GM12892 (cell line): Measurements from ENCODE around the gene IFI35. TPM values are rescaled to one million over a fixed set of nuclear protein-coding genes. Genes with fewer than 3 reads are reported as not detected.
"Not testable (repeated sequence)": the region's sequence is repeated elsewhere in the genome, so short reads cannot be mapped to it uniquely, and the experiment has no call there.

Source experiments
- DNase-seq: peaks from one replicate; pipeline ENCODE4 v3.0.0; 2011; ENCODE audit not compliant: insufficient read length
- FAIRE-seq: peaks from 2 replicates; lab custom pipeline; 2011; peaks lifted over from hg19 to GRCh38; lab: Jason Lieb, UNC
- POLR2A ChIP-seq: IDR thresholded peaks from 2 replicates; pipeline ENCODE4 v1.6.1; 2011; ENCODE audit warnings: low read depth, low read length, control low read depth
- POLR2AphosphoS5 ChIP-seq: IDR thresholded peaks from 2 replicates; pipeline ENCODE4 v1.6.1; 2011; ENCODE audit warnings: low read depth, low read length, control low read depth
- TAF1 ChIP-seq: IDR thresholded peaks from 2 replicates; pipeline ENCODE4 v1.6.1; 2011; ENCODE audit warnings: low read depth, mild to moderate bottlenecking, control low read depth, low read length, borderline replicate concordance
- polyA plus RNA-seq: library from polyadenylated mRNA; unstranded; fragments of >200 nt; gene quantifications from one replicate; pipeline ENCODE4 v1.2.1, GENCODE V29; 2012; ENCODE audit warnings: missing spikeins, inconsistent platforms; ENCODE audit not compliant: missing spikeins

The IFI35 gene
- 64.3 TPM for polyA plus RNA-seq

DNA sequence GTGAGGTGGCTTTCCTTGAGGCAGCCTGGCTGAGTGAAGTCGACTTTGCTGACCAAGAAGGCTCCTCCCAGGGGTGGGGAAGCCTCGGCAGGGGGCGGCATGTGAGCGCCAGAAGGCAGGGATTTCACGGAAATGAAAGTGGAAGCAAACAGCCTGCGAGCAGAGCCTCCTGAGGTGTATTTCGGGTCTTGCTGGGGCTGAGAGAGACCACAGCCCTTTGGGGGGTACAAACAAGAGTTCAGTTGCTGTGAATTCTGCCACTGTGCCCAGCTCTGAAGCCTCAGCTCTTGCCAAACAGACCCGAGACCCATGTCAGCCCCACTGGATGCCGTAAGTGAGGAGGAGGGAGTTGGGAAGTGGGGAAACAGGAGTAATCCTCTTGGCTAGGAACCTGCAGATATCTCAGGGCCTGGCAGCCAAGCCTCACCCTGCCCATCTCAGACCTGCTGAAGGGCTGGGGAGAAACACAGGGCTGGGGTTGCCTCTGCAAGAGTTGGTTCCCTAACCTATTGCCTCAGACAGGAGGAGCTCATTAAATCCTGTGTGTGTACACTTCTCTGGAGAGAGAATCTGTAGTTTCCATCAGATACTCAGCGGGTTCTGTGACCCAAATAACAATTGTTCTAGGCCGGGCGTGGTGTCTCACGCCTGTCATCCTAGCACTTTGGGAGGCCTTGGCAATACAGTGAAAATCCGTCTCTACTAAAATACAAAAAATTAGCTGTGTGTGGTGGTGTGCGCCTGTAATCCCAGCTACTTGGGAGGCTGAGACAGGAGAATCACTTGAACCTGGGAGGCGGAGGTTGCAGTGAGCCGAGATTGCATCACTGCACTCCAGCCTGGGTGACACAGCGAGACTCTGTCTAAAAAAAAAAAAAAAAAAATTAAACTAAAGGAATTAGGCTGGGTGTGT, at the start of gene IFI35:
TSS of gene IFI35 (plus strand) at position 146 of the 913 bp plus-strand sequence. CDS start at position 310, 164 bp downstream.
- FAIRE-seq (peak; percentile 88), DNase-seq (peak; percentile 86)

DNA sequence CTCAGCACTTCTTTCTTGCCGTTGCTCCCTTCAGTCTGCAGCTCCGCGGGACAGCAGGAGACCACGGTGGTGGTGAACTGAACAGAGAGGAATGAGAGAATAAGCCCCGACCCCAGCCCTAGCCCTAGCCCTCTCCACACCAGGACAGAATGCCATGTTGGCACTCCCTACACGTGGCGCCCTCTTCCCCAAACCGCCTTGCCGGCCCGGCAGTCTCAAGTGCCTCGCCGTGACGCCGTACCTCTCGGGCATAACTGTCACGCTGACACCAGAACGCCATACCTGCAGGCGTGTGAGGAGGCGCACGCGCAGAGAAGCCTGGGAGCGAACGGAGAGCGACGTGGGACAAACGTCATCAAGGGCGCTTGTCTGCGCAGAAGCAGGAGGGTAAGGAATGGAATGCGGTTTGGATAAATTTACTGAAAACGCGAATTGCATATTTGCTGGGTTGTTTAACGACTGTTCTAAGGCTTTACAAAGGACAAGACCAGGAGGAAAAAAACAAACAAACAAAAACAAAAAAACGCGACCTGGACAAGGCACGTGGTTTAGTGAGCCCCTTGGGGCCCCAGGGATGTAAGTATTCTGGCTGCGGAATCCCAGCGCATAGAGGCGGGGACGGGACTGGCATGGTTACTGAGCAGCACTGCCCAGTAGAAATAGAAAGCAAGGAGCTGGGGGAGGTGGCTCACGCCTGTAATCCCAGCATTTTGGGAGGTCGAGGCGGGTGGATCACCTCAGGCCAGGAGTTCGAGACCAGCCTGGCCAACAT, 42.2 kb upstream of the IFI35 start, which contains the start of gene AARSD1:
TSS of gene AARSD1 (minus strand) at position 294 of the 772 bp plus-strand sequence. CDS start at position 280, 14 bp downstream.
- TF ChIP-seq TAF1 (peak; percentile 74), POLR2A (peak; percentile 96), POLR2AphosphoS5 (peak; percentile 94)
- DNase-seq (peak; percentile 80), FAIRE-seq (peak; percentile 96)

More for the DNA sequence above, at the start of gene IFI35:
- TF ChIP-seq POLR2A (peak; percentile 81), TAF1 (peak; percentile 66; the same call in 1 of the 2 replicates), POLR2AphosphoS5 (peak; percentile 75)

GRCh38 chr17:42967925-42968324, 38.7 kb upstream of the IFI35 start:
- FAIRE-seq (no peak), DNase-seq (no peak)
- TF ChIP-seq POLR2AphosphoS5 (no peak), TAF1 (no peak), POLR2A (no peak)

- FAIRE-seq (no peak), DNase-seq (no peak)
These were observed 37.5 kb upstream of the IFI35 start for GRCh38 chr17:42969001-42969581.

GRCh38 chr17:42971589-42971988, 35.0 kb upstream of the IFI35 start:
- TF ChIP-seq TAF1 (no peak), POLR2A (no peak), POLR2AphosphoS5 (no peak)
- no peak for FAIRE-seq
- no peak for DNase-seq

More at GRCh38 chr17:42969001-42969581, 37.5 kb upstream of the IFI35 start:
- TF ChIP-seq TAF1 = no peak
- no peak for TF ChIP-seq POLR2A
- TF ChIP-seq POLR2AphosphoS5 = no peak

- FAIRE-seq, DNase-seq: not testable (repeated sequence)
These were observed 33.3 kb upstream of the IFI35 start for GRCh38 chr17:42973323-42973722.

DNA sequence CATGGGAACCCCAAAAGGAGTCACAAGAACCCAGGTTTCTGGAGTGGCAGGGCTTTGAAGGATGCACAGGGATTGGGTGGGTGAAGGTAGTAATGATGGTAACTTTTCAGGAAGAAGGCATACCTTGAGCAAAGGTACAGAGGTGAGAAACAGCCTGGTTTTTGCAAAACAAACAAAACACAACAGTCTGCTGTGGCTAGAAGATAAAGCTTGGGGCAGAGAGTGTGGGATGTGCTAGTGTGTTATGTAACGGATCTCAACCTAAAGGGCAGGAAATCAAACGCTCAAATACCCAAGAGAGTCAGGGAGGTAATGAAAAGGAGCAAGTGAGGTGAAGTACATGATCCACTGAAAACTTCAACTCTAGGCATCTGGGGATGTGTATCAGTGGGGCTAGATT, 31.3 kb upstream of the IFI35 start:
- FAIRE-seq = no peak
- TF ChIP-seq POLR2AphosphoS5 = no peak
- TF ChIP-seq TAF1 = no peak
- TF ChIP-seq POLR2A = no peak
- DNase-seq = no peak

- DNase-seq = not testable (repeated sequence)
These were observed 30.9 kb upstream of the IFI35 start for GRCh38 chr17:42975701-42976100.

DNA sequence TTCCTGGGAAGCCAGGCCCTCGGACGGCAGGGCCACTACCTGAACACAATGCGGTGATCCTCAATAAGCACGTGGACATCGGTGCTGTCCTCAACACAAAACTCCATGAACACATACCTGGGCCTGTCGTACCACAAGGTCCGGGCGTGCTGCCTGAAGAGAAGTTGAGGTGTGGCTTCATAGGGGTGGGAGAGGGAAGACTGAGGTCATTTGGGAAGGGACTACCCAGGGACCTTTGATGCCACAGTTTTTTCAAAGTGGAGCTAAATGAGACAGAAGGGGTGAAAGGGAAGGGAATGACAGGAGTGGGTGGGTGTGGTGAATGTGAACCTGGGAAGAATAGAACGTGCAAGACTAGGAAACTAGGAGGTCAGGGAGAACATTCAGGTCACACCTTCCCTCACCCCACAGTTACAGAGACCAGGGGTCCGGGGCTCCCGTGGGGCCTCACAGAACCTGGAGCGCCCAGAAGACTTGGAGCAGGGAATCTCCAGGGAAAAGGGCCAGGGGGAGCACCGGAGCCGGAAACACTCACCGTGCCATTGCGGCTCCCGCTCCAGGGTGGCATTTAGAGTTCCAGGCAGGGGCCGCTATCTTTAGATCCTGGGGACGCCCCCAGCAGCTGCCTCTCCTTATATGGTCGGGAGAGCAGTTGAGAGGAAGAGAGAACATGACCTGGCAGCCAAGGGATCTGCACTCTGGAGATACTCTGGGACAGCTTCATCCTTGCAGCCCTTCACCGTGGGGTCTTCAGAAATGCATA, 26.9 kb upstream of the IFI35 start, which contains the start of gene PTGES3L:
TSS of gene PTGES3L (minus strand) at position 570 of the 763 bp plus-strand sequence. CDS start at position 543, 27 bp downstream.
- FAIRE-seq (no peak), DNase-seq (peak; percentile 45)
- TF ChIP-seq POLR2AphosphoS5 (no peak), TAF1 (no peak), POLR2A (no peak)

More at GRCh38 chr17:42975701-42976100, 30.9 kb upstream of the IFI35 start:
- FAIRE-seq = not testable (repeated sequence)

DNA sequence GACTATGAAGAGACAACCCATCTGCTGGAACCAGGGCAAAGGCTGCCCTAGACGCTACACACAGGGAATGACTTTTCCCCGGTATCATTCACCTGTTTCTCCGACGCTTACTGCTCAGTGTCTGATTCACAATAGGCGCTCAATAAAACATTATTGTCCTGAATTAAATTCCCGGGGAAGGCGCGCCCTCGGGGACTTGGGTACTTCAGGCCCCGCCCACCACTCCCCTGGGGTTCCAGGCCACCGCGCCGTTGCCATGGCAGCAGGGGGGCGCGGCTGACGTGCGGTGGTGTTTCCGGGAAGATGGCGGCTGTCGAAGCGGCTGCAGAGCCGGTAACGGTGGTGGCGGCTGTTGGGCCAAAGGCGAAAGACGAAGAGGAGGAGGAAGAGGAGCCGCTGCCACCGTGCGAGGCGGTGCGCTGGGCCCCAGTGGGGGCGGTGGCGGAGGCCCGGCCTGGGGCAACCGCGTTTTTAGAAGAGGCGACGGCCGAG, 26.3 kb upstream of the IFI35 start, which contains the start of gene RUNDC1:
TSS of gene RUNDC1 (plus strand) at position 292 of the 492 bp plus-strand sequence. CDS start at position 304, 12 bp downstream.
- DNase-seq (peak; percentile 92), FAIRE-seq (peak; percentile 67)
- peak; percentile 68; the same call in 1 of the 2 replicates for TF ChIP-seq POLR2A
- TF ChIP-seq POLR2AphosphoS5 = no peak
- peak; percentile 38; the same call in 1 of the 2 replicates for TF ChIP-seq TAF1
